Measurements from ENCODE around the gene CERK. TPM values are rescaled to one million over a fixed set of nuclear protein-coding genes. Genes with fewer than 3 reads are reported as not detected.

CERK gene
- total RNA-seq, 1 experiment from 2014 or later = 11.6 TPM

GRCh38 chr22:46691571-46691970 lies 46.5 kb downstream of the CERK start:
- Mint-ChIP-seq H3K36me3 (ENCODE audit: insufficient read depth, unreplicated experiment) (peaks cover 61% of the 10 kb centered on the region), H3K9me3 (ENCODE audit: unreplicated experiment) (no peaks in the 10 kb centered on the region), H3K27ac (ENCODE audit: low read depth, unreplicated experiment) (no peak overlapping the region), H3K27me3 (ENCODE audit: insufficient read depth, unreplicated experiment) (no peaks in the 10 kb centered on the region), H3K4me1 (ENCODE audit: insufficient read depth, unreplicated experiment) (no peaks in the 10 kb centered on the region), H3K4me3 (ENCODE audit: unreplicated experiment) (no peak overlapping the region)
- no peak for TF ChIP-seq CTCF (IDR thresholded peaks at IDR 0.05; ENCODE audit: unreplicated experiment)
- BruUV-seq (replicated peaks) = no TSS peak
- ChIA-PET CTCF (no interaction called here), POLR2A (no interaction called here)
- no peak for DNase-seq (ENCODE audit: unreplicated experiment)
- intact Hi-C loops (cut with micrococcal nuclease) = no loop called here

DNA sequence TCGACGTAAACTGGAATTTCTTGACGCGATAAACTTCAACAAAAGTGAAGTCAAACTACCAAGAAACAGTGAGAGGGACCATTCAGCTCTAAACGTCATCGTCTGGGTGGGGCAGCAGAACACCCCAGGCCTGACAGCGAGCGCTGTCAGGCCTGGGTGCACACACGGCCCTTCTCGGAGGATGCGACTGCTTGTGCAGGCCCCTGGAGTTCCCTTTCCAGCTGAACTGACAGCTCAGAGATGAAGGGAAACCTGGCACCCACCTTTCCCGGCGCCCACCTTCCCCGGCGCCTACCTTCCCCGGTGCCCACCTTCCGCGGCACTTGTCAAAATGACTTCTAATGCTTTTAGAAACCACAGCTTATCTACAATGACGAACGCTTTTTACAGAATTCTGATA lies 47.9 kb downstream of the CERK start:
- no peak for DNase-seq (ENCODE audit: unreplicated experiment)
- H3K36me3 Mint-ChIP-seq (ENCODE audit: insufficient read depth, unreplicated experiment) = peaks cover 52% of the 10 kb centered on the region
- ChIA-PET POLR2A (interaction anchor here (0.7 kb wide), 1 partner anchor 19 kb away, joined by 3 read pairs; no protein-coding TSS in a partner anchor), CTCF (no interaction called here)
- TF ChIP-seq CTCF (IDR thresholded peaks at IDR 0.05; ENCODE audit: unreplicated experiment) = no peak
- H3K27ac Mint-ChIP-seq (ENCODE audit: low read depth, unreplicated experiment) = no peak overlapping the region
- no peak overlapping the region for H3K4me3 Mint-ChIP-seq (ENCODE audit: unreplicated experiment)
- no peaks in the 10 kb centered on the region for H3K27me3 Mint-ChIP-seq (ENCODE audit: insufficient read depth, unreplicated experiment)
- H3K9me3 Mint-ChIP-seq (ENCODE audit: unreplicated experiment) = no peaks in the 10 kb centered on the region
- intact Hi-C loops (cut with micrococcal nuclease) = no loop called here
- no TSS peak for BruUV-seq (replicated peaks)
- no peaks in the 10 kb centered on the region for H3K4me1 Mint-ChIP-seq (ENCODE audit: insufficient read depth, unreplicated experiment)

DNA sequence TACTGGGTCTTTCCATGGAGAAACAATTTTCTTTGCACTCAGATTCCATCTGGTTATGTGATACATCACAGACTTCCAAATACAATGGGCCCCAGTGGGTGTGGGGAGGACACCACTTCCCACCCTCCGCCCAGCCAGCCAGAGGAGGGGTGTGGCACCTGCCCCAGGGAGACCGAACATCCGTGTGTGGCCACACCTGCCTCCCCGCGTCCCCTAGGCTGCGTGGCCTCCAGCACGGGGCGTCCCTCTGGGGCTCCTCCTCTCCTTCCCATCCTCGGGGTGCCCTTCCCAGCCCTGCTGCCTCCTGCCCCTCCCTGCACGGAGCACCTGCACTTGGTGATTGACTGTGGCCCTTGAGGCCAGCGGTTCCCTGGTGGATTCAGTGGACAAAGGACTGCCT lies 49.1 kb downstream of the CERK start:
- DNase-seq (ENCODE audit: unreplicated experiment) = no peak
- POLR2A ChIA-PET = no interaction called here
- H3K4me1 Mint-ChIP-seq (ENCODE audit: insufficient read depth, unreplicated experiment) = no peaks in the 10 kb centered on the region
- CTCF ChIA-PET = no interaction called here
- no peak for TF ChIP-seq CTCF (IDR thresholded peaks at IDR 0.05; ENCODE audit: unreplicated experiment)
- no peak overlapping the region for H3K27ac Mint-ChIP-seq (ENCODE audit: low read depth, unreplicated experiment)
- H3K27me3 Mint-ChIP-seq (ENCODE audit: insufficient read depth, unreplicated experiment) = no peaks in the 10 kb centered on the region
- peaks cover 52% of the 10 kb centered on the region for H3K36me3 Mint-ChIP-seq (ENCODE audit: insufficient read depth, unreplicated experiment)
- H3K9me3 Mint-ChIP-seq (ENCODE audit: unreplicated experiment) = no peaks in the 10 kb centered on the region
- BruUV-seq (replicated peaks) = no TSS peak
- no peak overlapping the region for H3K4me3 Mint-ChIP-seq (ENCODE audit: unreplicated experiment)
- intact Hi-C loops (cut with micrococcal nuclease) = no loop called here

DNA sequence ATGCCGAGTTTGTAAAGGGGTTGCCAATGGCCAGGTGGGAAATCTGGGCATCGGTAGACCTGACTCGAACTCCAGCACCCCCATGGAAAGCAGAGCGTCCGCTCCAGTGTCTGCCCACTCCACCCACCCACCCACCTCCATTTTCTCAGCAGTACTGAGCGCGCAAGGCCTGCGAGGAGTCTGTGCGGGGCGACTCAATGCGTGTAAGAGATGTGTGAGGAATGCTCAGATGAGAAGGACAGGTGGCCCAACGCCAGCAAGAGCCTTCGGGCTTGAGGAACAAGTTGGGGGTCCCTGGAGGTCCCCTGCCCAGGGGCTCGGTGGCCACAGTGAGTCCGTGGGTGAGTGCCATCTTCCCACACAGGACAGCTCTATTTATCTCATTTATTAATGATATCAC lies 50.6 kb downstream of the CERK start:
- Mint-ChIP-seq H3K27ac (ENCODE audit: low read depth, unreplicated experiment) (no peak overlapping the region), H3K27me3 (ENCODE audit: insufficient read depth, unreplicated experiment) (no peaks in the 10 kb centered on the region), H3K9me3 (ENCODE audit: unreplicated experiment) (no peaks in the 10 kb centered on the region), H3K4me3 (ENCODE audit: unreplicated experiment) (no peak overlapping the region), H3K36me3 (ENCODE audit: insufficient read depth, unreplicated experiment) (peaks cover 45% of the 10 kb centered on the region), H3K4me1 (ENCODE audit: insufficient read depth, unreplicated experiment) (no peaks in the 10 kb centered on the region)
- DNase-seq (ENCODE audit: unreplicated experiment) = no peak
- TF ChIP-seq CTCF (IDR thresholded peaks at IDR 0.05; ENCODE audit: unreplicated experiment) = no peak
- no TSS peak for BruUV-seq (replicated peaks)
- ChIA-PET POLR2A (no interaction called here), CTCF (no interaction called here)
- intact Hi-C loops (cut with micrococcal nuclease) = no loop called here

Measured in MCF 10A (cell line).